HL-60 (cell line): Measurements from ENCODE around the gene ARHGAP10.
A peak's percentile ranks its signal among the peaks of the same experiment; 100 is the strongest.

Source experiments
- POLR2AphosphoS5 ChIP-seq: IDR thresholded peaks from 2 replicates; pipeline ENCODE4 v1.6.1; 2012; ENCODE audit warnings: low read depth
- SPI1 ChIP-seq: IDR thresholded peaks from 2 replicates; pipeline ENCODE4 v1.6.1; 2012; ENCODE audit warnings: low read depth, mild to moderate bottlenecking, borderline replicate concordance
- TF ChIP-seq, protein P1 (sequence below): IDR thresholded peaks from one replicate; pipeline ENCODE4 v1.5.1; 2011; ENCODE audit warnings: low read length, control low read depth, inconsistent platforms; ENCODE audit not compliant: insufficient read depth

DNA sequence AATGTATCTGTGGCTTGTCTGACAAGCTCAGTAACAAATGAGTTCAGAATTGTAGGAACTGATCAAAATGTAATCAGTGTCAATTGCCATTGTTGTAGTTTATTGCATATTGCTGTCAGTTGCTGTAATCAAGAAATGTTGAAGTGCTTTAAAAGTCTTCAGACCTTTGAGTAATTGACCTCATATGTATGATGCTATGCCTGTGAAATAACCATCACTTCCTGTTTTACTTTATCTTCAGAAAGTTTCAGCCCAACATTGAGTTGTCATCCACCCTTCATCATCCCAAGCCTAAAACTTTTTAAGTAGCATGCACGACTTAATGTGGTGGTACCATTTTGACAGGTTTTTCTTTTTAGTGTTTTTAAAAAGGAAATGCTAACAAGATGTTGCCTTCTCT, 212.4 kb downstream of the ARHGAP10 start:
- TF ChIP-seq POLR2AphosphoS5: no peak
- TF ChIP-seq, protein P1, sequence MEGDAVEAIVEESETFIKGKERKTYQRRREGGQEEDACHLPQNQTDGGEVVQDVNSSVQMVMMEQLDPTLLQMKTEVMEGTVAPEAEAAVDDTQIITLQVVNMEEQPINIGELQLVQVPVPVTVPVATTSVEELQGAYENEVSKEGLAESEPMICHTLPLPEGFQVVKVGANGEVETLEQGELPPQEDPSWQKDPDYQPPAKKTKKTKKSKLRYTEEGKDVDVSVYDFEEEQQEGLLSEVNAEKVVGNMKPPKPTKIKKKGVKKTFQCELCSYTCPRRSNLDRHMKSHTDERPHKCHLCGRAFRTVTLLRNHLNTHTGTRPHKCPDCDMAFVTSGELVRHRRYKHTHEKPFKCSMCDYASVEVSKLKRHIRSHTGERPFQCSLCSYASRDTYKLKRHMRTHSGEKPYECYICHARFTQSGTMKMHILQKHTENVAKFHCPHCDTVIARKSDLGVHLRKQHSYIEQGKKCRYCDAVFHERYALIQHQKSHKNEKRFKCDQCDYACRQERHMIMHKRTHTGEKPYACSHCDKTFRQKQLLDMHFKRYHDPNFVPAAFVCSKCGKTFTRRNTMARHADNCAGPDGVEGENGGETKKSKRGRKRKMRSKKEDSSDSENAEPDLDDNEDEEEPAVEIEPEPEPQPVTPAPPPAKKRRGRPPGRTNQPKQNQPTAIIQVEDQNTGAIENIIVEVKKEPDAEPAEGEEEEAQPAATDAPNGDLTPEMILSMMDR: no peak
- peak; percentile 75; the same call in 1 of the 2 replicates for TF ChIP-seq SPI1
